Activated T-cell treated with anti-CD3 and anti-CD28 coated beads, Interleukin-2, amount 50 U/mL, for 1 hour (primary cell): Measurements from ENCODE around the gene THRSP.
"Not testable (repeated sequence)": the region's sequence is repeated elsewhere in the genome, so short reads cannot be mapped to it uniquely, and the experiment has no call there.

Source experiments
- DNase-seq: peaks from one replicate; pipeline ENCODE4 v3.0.0-alpha.2; 2020

THRSP gene

GRCh38 chr11:78039391-78039918 lies 24.2 kb upstream of the THRSP start:
- no peak for DNase-seq

GRCh38 chr11:78039919-78040671 lies 23.6 kb upstream of the THRSP start:
- no peak for DNase-seq

DNA sequence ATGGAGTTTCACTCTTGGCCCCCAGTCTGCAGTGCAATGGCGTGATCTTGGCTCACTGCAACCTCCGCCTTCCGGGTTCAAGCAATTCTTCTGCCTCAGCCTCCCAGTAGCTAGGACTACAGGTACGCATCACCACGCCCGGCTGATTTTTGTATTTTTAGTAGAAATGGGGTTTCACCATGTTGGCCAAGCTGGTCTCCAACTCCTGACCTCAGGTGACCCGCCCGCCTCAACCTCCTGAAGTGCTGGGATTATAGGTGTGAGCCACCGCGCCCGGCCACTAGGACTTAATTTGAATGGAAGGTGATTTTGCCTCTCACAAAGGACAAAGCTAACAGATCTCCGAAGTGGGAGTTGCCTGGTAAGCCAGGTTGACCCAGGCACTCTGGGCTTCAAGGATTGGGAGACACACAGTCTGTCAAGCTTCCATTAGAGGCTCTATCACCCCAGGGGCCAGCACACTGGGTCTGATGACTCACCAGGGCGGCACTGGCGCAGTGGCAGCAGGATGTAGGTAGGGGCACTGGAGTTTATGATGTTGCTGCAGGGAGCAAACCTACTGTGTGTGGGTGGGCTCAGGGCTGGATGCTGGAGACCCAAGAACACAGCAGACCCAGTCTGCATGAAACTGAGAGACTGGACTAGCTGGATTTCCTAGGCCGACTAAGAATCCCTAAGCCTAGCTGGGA lies 22.8 kb upstream of the THRSP start:
- DNase-seq = no peak

DNA sequence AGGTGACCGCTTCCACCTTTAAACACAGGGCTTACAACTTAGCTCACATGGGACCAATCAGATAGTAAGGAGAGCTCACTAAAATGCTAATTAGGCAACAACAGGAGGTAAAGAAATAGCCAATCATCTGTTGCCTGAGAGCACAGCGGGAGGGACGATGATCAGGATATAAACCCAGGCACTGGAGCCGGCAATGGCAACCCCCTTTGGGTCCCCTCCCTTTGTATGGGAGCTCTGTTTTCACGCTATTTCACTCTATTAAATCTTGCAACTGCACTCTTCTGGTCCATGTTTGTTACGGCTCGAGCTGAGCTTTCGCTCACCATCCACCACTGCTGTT lies 22.3 kb upstream of the THRSP start:
- DNase-seq = not testable (repeated sequence)

- no peak for DNase-seq
Observed at GRCh38 chr11:78041843-78042440, 21.7 kb upstream of the THRSP start.

- DNase-seq = no peak
Observed at GRCh38 chr11:78044706-78045105, 19.0 kb upstream of the THRSP start.

GRCh38 chr11:78045851-78046485 lies 17.7 kb upstream of the THRSP start:
- peak; percentile 86 for DNase-seq

GRCh38 chr11:78046486-78046854 lies 17.2 kb upstream of the THRSP start:
- no peak for DNase-seq

DNA sequence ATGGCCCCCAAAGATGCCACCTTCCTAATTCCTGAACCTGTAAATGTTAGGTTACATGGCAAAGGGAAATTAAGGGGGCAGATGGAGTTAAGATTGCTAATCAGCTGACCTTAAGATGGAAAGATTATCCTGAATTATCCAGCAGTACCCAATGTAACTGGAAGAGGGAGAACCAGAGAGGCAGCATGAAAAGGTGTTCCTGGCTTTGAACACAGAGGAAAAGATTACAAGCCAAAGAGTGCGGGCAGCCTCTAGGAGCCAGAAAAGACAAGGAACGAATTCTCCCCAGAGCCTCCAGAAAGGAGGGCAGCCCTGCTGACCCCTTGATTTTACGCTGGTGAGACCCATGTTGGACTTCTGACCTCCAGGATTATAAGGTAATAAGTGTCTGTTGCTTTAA lies 15.1 kb upstream of the THRSP start:
- no peak for DNase-seq

GRCh38 chr11:78049348-78049747 lies 14.3 kb upstream of the THRSP start:
- DNase-seq = no peak

DNA sequence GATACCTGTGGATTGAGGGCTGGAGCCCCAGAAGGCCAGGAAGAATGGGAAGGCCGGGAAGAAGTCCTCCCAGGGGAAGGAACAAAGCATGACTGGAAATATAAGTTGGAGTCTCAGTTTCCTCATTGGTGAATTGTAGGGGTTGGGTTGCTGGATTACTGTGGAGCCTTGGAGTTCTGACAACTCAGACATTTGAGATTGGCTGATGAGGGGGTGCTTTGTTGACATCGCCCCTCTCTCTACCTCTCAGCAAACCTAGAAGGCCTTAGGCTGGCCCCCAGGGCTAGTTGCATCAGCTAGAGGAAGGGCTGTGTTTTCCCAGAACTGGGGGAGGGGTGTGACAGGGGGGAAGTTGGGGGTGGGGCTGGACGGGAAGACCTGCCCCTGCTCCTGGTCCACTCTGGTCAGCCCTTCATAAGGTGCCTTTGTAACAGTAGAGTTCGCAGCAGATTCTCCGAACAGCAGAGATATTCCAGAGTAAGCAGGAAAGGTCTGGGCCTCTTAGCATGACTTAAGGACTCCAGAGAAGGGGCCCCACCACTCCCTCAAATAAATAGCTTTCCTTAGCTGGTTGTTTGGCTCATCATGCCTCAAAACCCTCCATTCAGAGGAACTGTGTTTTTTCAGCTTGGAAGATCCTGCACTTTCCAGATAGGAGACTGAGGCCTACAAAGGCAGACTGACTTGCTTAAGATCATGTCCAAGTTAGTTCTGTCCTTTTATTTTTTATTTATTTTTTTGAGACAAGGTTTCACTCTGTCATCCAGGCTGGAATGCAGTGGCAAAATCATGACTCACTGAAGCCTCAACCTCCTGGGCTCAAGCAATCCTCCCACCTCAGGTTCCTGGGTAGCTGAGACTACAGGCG lies 12.5 kb upstream of the THRSP start:
- DNase-seq = no peak

- DNase-seq = no peak
Observed at GRCh38 chr11:78054971-78055370, 8.7 kb upstream of the THRSP start.

DNA sequence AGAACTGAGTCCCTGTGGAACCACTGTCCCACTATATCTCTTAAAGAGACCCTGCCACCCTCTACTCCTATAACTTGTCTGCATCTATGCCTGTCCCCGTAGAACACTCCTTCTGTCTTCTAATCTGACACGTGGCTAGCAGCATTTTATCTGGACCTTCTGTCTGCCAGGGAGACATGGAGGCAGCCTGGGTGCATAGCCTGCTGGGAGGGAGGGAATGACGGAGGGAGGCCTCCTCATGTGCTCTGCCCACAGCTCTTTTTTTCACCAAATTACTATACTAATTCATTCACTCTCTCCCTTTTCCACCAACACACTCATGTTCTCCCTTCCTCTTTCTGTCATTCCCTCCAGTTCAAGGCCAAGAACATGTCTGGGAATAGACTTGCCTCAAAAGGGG lies 7.6 kb upstream of the THRSP start:
- DNase-seq = no peak

GRCh38 chr11:78057462-78058055 lies 6.1 kb upstream of the THRSP start:
- no peak for DNase-seq

- not testable (repeated sequence) for DNase-seq
Observed at GRCh38 chr11:78059749-78060328, 3.8 kb upstream of the THRSP start.

DNA sequence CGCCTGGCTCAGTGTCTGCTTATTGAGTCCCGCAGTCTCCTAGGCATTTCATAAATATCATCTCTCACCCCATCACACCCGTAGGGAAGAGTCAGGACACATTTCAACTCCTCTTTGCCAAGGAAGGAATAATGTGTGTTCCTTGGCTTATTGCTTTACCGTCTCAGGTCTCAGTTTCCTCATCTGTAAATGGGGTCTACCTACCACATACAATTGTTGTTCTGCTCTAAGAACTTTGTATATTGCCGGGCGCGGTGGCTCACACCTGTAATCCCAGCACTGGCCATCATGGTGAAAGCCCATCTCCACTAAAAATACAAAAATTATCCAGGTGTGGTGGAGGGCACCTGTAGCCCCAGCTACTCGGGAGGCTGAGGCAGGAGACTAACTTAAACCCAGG lies 3.1 kb upstream of the THRSP start:
- no peak for DNase-seq

DNA sequence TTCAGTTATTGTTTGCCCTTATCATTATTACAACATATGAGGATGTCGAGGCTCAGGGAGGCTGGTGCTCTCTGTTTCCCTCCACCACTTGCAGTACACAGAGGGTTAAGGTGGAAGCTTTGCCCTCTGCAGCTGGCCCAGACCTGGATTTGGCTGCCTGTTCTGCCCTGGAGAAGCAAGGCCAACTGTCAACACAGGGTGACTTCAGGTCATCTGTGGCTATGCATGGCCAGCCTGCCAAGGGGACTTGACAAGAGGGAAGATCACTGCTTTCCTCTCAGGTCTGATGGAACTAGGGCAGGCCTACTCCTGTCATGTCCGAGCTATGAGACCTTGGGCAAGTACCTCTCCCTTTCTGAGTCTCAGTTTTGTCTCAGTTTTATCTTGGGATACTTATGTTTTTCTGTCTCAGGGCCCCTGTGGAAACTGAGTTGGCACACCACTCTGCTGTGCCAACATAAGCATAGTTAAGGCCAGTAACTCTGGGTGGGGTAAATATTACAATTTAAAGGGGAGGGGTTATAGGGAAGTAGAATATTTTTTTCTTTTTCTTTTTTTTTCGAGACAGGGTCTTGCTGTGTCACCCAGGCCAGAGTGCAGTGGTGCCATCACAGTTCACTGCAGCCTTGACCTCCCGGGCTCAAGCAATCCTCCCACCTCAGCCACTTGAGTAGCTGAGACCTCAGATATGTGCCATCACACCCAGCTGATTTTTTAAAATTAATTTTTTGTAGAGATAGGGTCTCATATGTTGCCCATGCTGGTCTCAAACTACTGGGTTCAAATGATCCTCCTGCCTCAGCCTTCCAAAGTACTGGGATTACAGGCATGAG lies 2.4 kb upstream of the THRSP start:
- DNase-seq = no peak

GRCh38 chr11:78061921-78062311 lies 1.7 kb upstream of the THRSP start:
- no peak for DNase-seq

GRCh38 chr11:78062671-78063070 lies 990 bp upstream of the THRSP start:
- DNase-seq = no peak

- no peak for DNase-seq
Observed at GRCh38 chr11:78065203-78065602, 1.5 kb downstream of the THRSP start.

- DNase-seq = no peak
Observed at GRCh38 chr11:78066471-78066870, 2.8 kb downstream of the THRSP start.
